ENCODE measurements around the gene GTF2A1. TPM values are rescaled to one million over a fixed set of nuclear protein-coding genes. Genes with fewer than 3 reads are reported as not detected.

Gene GTF2A1
- total and polyA plus RNA-seq, 2 donors (not counting 3 experiments of a cell fraction or from before 2014, with no cell fraction given), result 11.1 to 33.4 TPM

DNA sequence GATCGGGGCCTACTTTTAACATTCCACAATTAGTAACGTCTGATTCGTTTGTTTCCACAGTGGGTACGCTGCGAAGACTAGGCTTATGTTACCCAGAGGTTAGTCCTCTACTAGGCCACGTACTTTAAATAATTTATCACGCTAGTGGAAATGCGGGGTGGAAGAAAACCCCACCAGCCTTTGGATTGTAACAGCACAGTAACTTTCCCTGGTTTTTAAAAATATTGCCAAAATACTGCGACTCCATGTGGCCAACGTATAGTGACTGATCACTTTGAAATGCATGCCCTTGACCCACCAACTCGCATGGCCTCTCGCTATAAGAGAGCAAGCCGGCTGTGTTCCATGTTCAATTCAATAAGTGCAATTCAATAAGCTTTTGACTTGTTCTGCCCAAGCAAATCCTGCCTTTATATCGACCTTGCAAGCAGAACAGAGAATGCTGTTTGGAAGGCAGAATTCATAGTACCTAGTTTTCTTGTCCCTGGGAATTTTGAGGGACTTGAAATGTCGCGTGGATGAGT, 882 bp upstream of the GTF2A1 start:
- H3K9me1 ChIP-seq (replicated peaks; ENCODE audit: control insufficient read depth, extremely low read depth, insufficient read depth, low read length), result no peaks in the 10 kb centered on the region

More for the DNA sequence above, 882 bp upstream of the GTF2A1 start:
- peak overlapping the region; percentile 75 for H3K4me2 ChIP-seq (ENCODE audit: insufficient read depth, low read length)
- peak overlapping the region; percentile 78 for H3K9ac ChIP-seq (replicated peaks; ENCODE audit: extremely low read depth, insufficient read depth, low read length)
- H3K9me3 ChIP-seq (replicated peaks; ENCODE audit: control insufficient read depth, insufficient read depth, low read length), result no peaks in the 10 kb centered on the region
- peaks cover 30% of the 10 kb centered on the region for H3K79me2 ChIP-seq (ENCODE audit: control insufficient read depth, insufficient read depth, low read length)
- TF ChIP-seq POLR2AphosphoS5 (IDR thresholded peaks at IDR 0.05; ENCODE audit: insufficient read depth, low read depth, low read length) (no peak), EZH2 (IDR thresholded peaks at IDR 0.05; ENCODE audit: borderline replicate concordance, low read depth, low read length, severe bottlenecking) (no peak), POLR2A (IDR thresholded peaks at IDR 0.05; ENCODE audit: low read depth, low read length) (no peak), JUN (IDR thresholded peaks at IDR 0.05; ENCODE audit: borderline replicate concordance, insufficient read depth, insufficient read length, low read depth) (no peak), GATA2 (IDR thresholded peaks at IDR 0.05; ENCODE audit: insufficient read depth, insufficient read length, low read depth, low read length) (no peak), MYC (IDR thresholded peaks at IDR 0.05; ENCODE audit: low read depth, low read length) (no peak), FOS (IDR thresholded peaks at IDR 0.05; ENCODE audit: borderline replicate concordance, insufficient read depth, low read length) (no peak)
- TF ChIP-seq, protein P1, sequence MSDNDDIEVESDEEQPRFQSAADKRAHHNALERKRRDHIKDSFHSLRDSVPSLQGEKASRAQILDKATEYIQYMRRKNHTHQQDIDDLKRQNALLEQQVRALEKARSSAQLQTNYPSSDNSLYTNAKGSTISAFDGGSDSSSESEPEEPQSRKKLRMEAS (IDR thresholded peaks at IDR 0.05; ENCODE audit: insufficient read depth, insufficient read length), result no peak
- TF ChIP-seq, protein P2, sequence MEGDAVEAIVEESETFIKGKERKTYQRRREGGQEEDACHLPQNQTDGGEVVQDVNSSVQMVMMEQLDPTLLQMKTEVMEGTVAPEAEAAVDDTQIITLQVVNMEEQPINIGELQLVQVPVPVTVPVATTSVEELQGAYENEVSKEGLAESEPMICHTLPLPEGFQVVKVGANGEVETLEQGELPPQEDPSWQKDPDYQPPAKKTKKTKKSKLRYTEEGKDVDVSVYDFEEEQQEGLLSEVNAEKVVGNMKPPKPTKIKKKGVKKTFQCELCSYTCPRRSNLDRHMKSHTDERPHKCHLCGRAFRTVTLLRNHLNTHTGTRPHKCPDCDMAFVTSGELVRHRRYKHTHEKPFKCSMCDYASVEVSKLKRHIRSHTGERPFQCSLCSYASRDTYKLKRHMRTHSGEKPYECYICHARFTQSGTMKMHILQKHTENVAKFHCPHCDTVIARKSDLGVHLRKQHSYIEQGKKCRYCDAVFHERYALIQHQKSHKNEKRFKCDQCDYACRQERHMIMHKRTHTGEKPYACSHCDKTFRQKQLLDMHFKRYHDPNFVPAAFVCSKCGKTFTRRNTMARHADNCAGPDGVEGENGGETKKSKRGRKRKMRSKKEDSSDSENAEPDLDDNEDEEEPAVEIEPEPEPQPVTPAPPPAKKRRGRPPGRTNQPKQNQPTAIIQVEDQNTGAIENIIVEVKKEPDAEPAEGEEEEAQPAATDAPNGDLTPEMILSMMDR (IDR thresholded peaks at IDR 0.05; ENCODE audit: extremely low read depth in 1 of 2, insufficient read depth in 1 of 2, low read depth in 1 of 2, low read length in 2 of 2), result no peak
- no TSS peak for BruUV-seq (replicated peaks)
- H2AFZ ChIP-seq (ENCODE audit: low read depth, low read length), result peak overlapping the region; percentile 70
- peaks cover 18% of the 10 kb centered on the region for H3K4me1 ChIP-seq (ENCODE audit: control insufficient read depth, extremely low read depth, insufficient read depth, low read length)
- FAIRE-seq (no peak), DNase-seq (ENCODE audit: low read depth, low spot score) (no peak)
- CTCF ChIA-PET, result interaction anchor here (1.0 to 1.1 kb wide), 3 partner anchors 49 to 243 kb away, joined by 3 to 4 read pairs (median 4); no protein-coding TSS in a partner anchor
- dilution Hi-C loops (cut with MboI; ENCODE audit: extremely low pct_ligation_motif_present, low sequenced_read_pairs), result no loop called here
- H3K36me3 ChIP-seq (ENCODE audit: control insufficient read depth in 2 of 2, extremely low read depth in 1 of 2, insufficient read depth in 2 of 2, low read length in 2 of 2), result no peaks in the 10 kb centered on the region
- peak overlapping the region; percentile 91 for H3K27ac ChIP-seq (ENCODE audit: insufficient read depth, low read depth, low read length)
- peak overlapping the region in 2 of 3 experiments; percentile 34 to 49 for H3K4me3 ChIP-seq (replicated peaks in 1 of 3; ENCODE audit: insufficient read depth in 1 of 3, low read depth in 1 of 3, low read length in 3 of 3)
- no peaks in the 10 kb centered on the region for H3K27me3 ChIP-seq (ENCODE audit: control insufficient read depth in 2 of 2, insufficient read depth in 2 of 2, low read length in 2 of 2)
- intact Hi-C loops (cut with micrococcal nuclease), result loop anchor here (5.0 kb wide), 2 partner anchors 216 to 584 kb away; no protein-coding TSS in a partner anchor
- H4K20me1 ChIP-seq (replicated peaks; ENCODE audit: control insufficient read depth, extremely low read depth, insufficient read depth, low read length), result no peaks in the 10 kb centered on the region
- POLR2A ChIA-PET, result interaction anchor here (1.6 kb wide), 1 partner anchor 52 kb away, joined by 11 read pairs; no protein-coding TSS in a partner anchor
